Measurements from ENCODE around the gene PAPOLA.
"Not testable (repeated sequence)": the region's sequence is repeated elsewhere in the genome, so short reads cannot be mapped to it uniquely, and the experiment has no call there.

The PAPOLA gene

GRCh38 chr14:96503306-96503679, 1.1 kb downstream of the PAPOLA start:
- DNase-seq: no peak

GRCh38 chr14:96504353-96504752, 2.2 kb downstream of the PAPOLA start:
- DNase-seq: not testable (repeated sequence)

GRCh38 chr14:96507723-96508122, 5.5 kb downstream of the PAPOLA start:
- no peak for DNase-seq

GRCh38 chr14:96508900-96509299, 6.7 kb downstream of the PAPOLA start:
- no peak for DNase-seq

- no peak for DNase-seq
These were observed 7.4 kb downstream of the PAPOLA start for GRCh38 chr14:96509457-96510090.

GRCh38 chr14:96511146-96511545, 9.0 kb downstream of the PAPOLA start:
- no peak for DNase-seq

- DNase-seq: no peak
These were observed 9.5 kb downstream of the PAPOLA start for GRCh38 chr14:96511667-96512066.

GRCh38 chr14:96512122-96512521, 9.9 kb downstream of the PAPOLA start:
- DNase-seq: no peak

- no peak for DNase-seq
These were observed 10.6 kb downstream of the PAPOLA start for GRCh38 chr14:96512602-96513397.

GRCh38 chr14:96514694-96515093, 12.5 kb downstream of the PAPOLA start:
- no peak for DNase-seq

GRCh38 chr14:96515731-96516130, 13.5 kb downstream of the PAPOLA start:
- DNase-seq: no peak

- DNase-seq: no peak
These were observed 14.2 kb downstream of the PAPOLA start for GRCh38 chr14:96516351-96516750.

GRCh38 chr14:96519970-96520369, 17.8 kb downstream of the PAPOLA start:
- no peak for DNase-seq

- no peak for DNase-seq
These were observed 23.3 kb downstream of the PAPOLA start for GRCh38 chr14:96525452-96525851.

- no peak for DNase-seq
These were observed 30.4 kb downstream of the PAPOLA start for GRCh38 chr14:96532632-96533031.

- no peak for DNase-seq
These were observed 34.6 kb downstream of the PAPOLA start for GRCh38 chr14:96536807-96537206.

GRCh38 chr14:96538097-96538989, 36.2 kb downstream of the PAPOLA start:
- DNase-seq: no peak

GRCh38 chr14:96538990-96539317, 36.8 kb downstream of the PAPOLA start:
- DNase-seq: no peak

GRCh38 chr14:96554315-96554910, 52.2 kb downstream of the PAPOLA start:
- DNase-seq: no peak

GRCh38 chr14:96559571-96559970, 57.4 kb downstream of the PAPOLA start:
- no peak for DNase-seq

GRCh38 chr14:96564389-96564788, 62.2 kb downstream of the PAPOLA start:
- no peak for DNase-seq

- DNase-seq: no peak
These were observed 63.6 kb downstream of the PAPOLA start for GRCh38 chr14:96565811-96566210.

- no peak for DNase-seq
These were observed 65.2 kb downstream of the PAPOLA start for GRCh38 chr14:96567289-96567899.

Data from activated CD4-positive, alpha-beta T cell treated with anti-CD3 and anti-CD28 coated beads for 4 hours (primary cell).